Effector memory CD8-positive, alpha-beta T cell (primary cell): ENCODE data around the gene MEG3.
A peak's percentile ranks its signal among the peaks of the same experiment; 100 is the strongest.

Source experiments
- ATAC-seq: fragments of 150-1000 bp; cut with Tn5 transposase; replicated peaks from 2 replicates; pipeline ENCODE4 v1.10.0; 2021; ENCODE audit warnings: mild to moderate bottlenecking, moderate library complexity
- DNase-seq, 3 experiments: peaks; one replicate each; pipeline ENCODE4 v3.0.0; 2021
- H3K27ac Mint-ChIP-seq, 2 donors: one replicate each; pipeline ENCODE4 v1.8.0; 2022; ENCODE audit warnings: mild to moderate bottlenecking in 2 of 2, mixed read lengths in 2 of 2, moderate library complexity in 2 of 2
- H3K27me3 Mint-ChIP-seq, 2 donors: one replicate each; pipeline ENCODE4 v1.8.0; 2022; ENCODE audit warnings: mixed read lengths in 2 of 2
- H3K36me3 Mint-ChIP-seq: one replicate; pipeline ENCODE4 v1.8.0; 2022; ENCODE audit warnings: mild to moderate bottlenecking, moderate library complexity, mixed read lengths; ENCODE audit not compliant: insufficient read depth
- H3K4me1 Mint-ChIP-seq, 2 donors: one replicate each; pipeline ENCODE4 v1.8.0; 2022; ENCODE audit warnings: low read depth in 2 of 2, mixed read lengths in 2 of 2
- H3K4me3 Mint-ChIP-seq, 2 donors: one replicate each; pipeline ENCODE4 v1.8.0; 2022; ENCODE audit warnings: mild to moderate bottlenecking in 2 of 2, mixed read lengths in 2 of 2, moderate library complexity in 2 of 2
- H3K9me3 Mint-ChIP-seq, 2 donors: one replicate each; pipeline ENCODE4 v1.8.0; 2022; ENCODE audit warnings: mixed read lengths in 2 of 2

MEG3 gene

GRCh38 chr14:100845341-100845740, 19.4 kb downstream of the MEG3 start:
- no peak for ATAC-seq
- Mint-ChIP-seq H3K27me3 (peaks cover 0 to 7% of the 10 kb centered on the region in 2 donors), H3K4me1 (no peaks in the 10 kb centered on the region), H3K9me3 (no peaks in the 10 kb centered on the region), H3K4me3 (no peak overlapping the region), H3K36me3 (no peaks in the 10 kb centered on the region), H3K27ac (no peak overlapping the region)
- DNase-seq: no peak

GRCh38 chr14:100846309-100846859, 20.5 kb downstream of the MEG3 start:
- DNase-seq (no peak), ATAC-seq (no peak)
- Mint-ChIP-seq H3K9me3 (no peaks in the 10 kb centered on the region), H3K4me1 (no peaks in the 10 kb centered on the region), H3K36me3 (no peaks in the 10 kb centered on the region), H3K27me3 (no peaks in the 10 kb centered on the region), H3K27ac (no peak overlapping the region), H3K4me3 (no peak overlapping the region)

GRCh38 chr14:100849115-100849781, 23.3 kb downstream of the MEG3 start:
- Mint-ChIP-seq H3K4me1 (no peaks in the 10 kb centered on the region), H3K36me3 (no peaks in the 10 kb centered on the region), H3K27ac (no peak overlapping the region), H3K27me3 (no peaks in the 10 kb centered on the region), H3K4me3 (no peak overlapping the region), H3K9me3 (no peaks in the 10 kb centered on the region)
- ATAC-seq: no peak
- DNase-seq: no peak

- no peaks in the 10 kb centered on the region for H3K9me3 Mint-ChIP-seq
- H3K36me3 Mint-ChIP-seq: no peaks in the 10 kb centered on the region
- peak; percentile 65 for ATAC-seq
- no peaks in the 10 kb centered on the region for H3K4me1 Mint-ChIP-seq
- peak overlapping the region in 1 of 2 donors; percentile 55 for H3K27ac Mint-ChIP-seq
- peak; percentile 67 to 76 (median 68) for DNase-seq
- peaks cover 4 to 8% of the 10 kb centered on the region in 2 donors for H3K27me3 Mint-ChIP-seq
- no peak overlapping the region for H3K4me3 Mint-ChIP-seq
Measured at GRCh38 chr14:100850841-100851585, 25.1 kb downstream of the MEG3 start.

- H3K36me3 Mint-ChIP-seq: no peaks in the 10 kb centered on the region
- no peak for DNase-seq
- peak overlapping the region in 1 of 2 donors; percentile 6 for H3K27ac Mint-ChIP-seq
- H3K27me3 Mint-ChIP-seq: peaks cover 10 to 12% of the 10 kb centered on the region in 2 donors
- no peak overlapping the region for H3K4me3 Mint-ChIP-seq
- no peak for ATAC-seq
- no peaks in the 10 kb centered on the region for H3K9me3 Mint-ChIP-seq
- no peaks in the 10 kb centered on the region for H3K4me1 Mint-ChIP-seq
Measured at GRCh38 chr14:100851586-100851916, 25.6 kb downstream of the MEG3 start.

GRCh38 chr14:100851946-100852620, 26.2 kb downstream of the MEG3 start:
- Mint-ChIP-seq H3K4me3 (no peak overlapping the region), H3K36me3 (no peaks in the 10 kb centered on the region), H3K4me1 (no peaks in the 10 kb centered on the region), H3K27me3 (peaks cover 11 to 12% of the 10 kb centered on the region in 2 donors), H3K27ac (peak overlapping the region in 1 of 2 donors; percentile 6), H3K9me3 (no peaks in the 10 kb centered on the region)
- ATAC-seq (no peak), DNase-seq (no peak)

GRCh38 chr14:100854435-100854834, 28.5 kb downstream of the MEG3 start:
- no peak overlapping the region for H3K27ac Mint-ChIP-seq
- H3K27me3 Mint-ChIP-seq: peaks cover 18 to 22% of the 10 kb centered on the region in 2 donors
- no peaks in the 10 kb centered on the region for H3K36me3 Mint-ChIP-seq
- no peak for ATAC-seq
- no peaks in the 10 kb centered on the region for H3K9me3 Mint-ChIP-seq
- no peak overlapping the region for H3K4me3 Mint-ChIP-seq
- DNase-seq: no peak
- no peaks in the 10 kb centered on the region for H3K4me1 Mint-ChIP-seq

- Mint-ChIP-seq H3K9me3 (no peaks in the 10 kb centered on the region), H3K27me3 (peaks cover 25 to 32% of the 10 kb centered on the region in 2 donors), H3K36me3 (no peaks in the 10 kb centered on the region), H3K4me1 (no peaks in the 10 kb centered on the region), H3K27ac (no peak overlapping the region), H3K4me3 (no peak overlapping the region)
- DNase-seq (no peak), ATAC-seq (no peak)
Measured at GRCh38 chr14:100855256-100855930, 29.5 kb downstream of the MEG3 start.

- DNase-seq (no peak), ATAC-seq (no peak)
- H3K27ac Mint-ChIP-seq: no peak overlapping the region
- no peaks in the 10 kb centered on the region for H3K4me1 Mint-ChIP-seq
- H3K27me3 Mint-ChIP-seq: peaks cover 30 to 37% of the 10 kb centered on the region in 2 donors
- no peaks in the 10 kb centered on the region for H3K9me3 Mint-ChIP-seq
- H3K36me3 Mint-ChIP-seq: no peaks in the 10 kb centered on the region
- H3K4me3 Mint-ChIP-seq: no peak overlapping the region
Measured at GRCh38 chr14:100856056-100856950, 30.4 kb downstream of the MEG3 start.

- no peak overlapping the region for H3K27ac Mint-ChIP-seq
- H3K4me1 Mint-ChIP-seq: no peaks in the 10 kb centered on the region
- no peaks in the 10 kb centered on the region for H3K9me3 Mint-ChIP-seq
- DNase-seq (no peak), ATAC-seq (no peak)
- H3K27me3 Mint-ChIP-seq: peaks cover 30 to 37% of the 10 kb centered on the region in 2 donors
- no peaks in the 10 kb centered on the region for H3K36me3 Mint-ChIP-seq
- no peak overlapping the region for H3K4me3 Mint-ChIP-seq
Measured at GRCh38 chr14:100857233-100857922, 31.5 kb downstream of the MEG3 start.

- no peaks in the 10 kb centered on the region for H3K4me1 Mint-ChIP-seq
- H3K27me3 Mint-ChIP-seq: peaks cover 30 to 37% of the 10 kb centered on the region in 2 donors
- H3K36me3 Mint-ChIP-seq: no peaks in the 10 kb centered on the region
- no peak overlapping the region for H3K27ac Mint-ChIP-seq
- no peak for ATAC-seq
- H3K9me3 Mint-ChIP-seq: no peaks in the 10 kb centered on the region
- no peak overlapping the region for H3K4me3 Mint-ChIP-seq
- DNase-seq: no peak
Measured at GRCh38 chr14:100857923-100858837, 32.3 kb downstream of the MEG3 start.
